GM12878 (cell line): ENCODE measurements around the gene DMPK. TPM values are rescaled to one million over a fixed set of nuclear protein-coding genes. Genes with fewer than 3 reads are reported as not detected.

ENCODE experiments used
- ATAC-seq: fragments of 200-7000 bp; cut with Tn5 transposase; 3 replicates; pipeline ENCODE4 v1.9.1; 2020; ENCODE audit warnings: mild to moderate bottlenecking, moderate library complexity
- BruUV-seq: library from RNA; stranded (reverse); fragments of 400-500 nt; replicated peaks from 2 replicates; lab custom pipeline; 2021; lab: Mats Ljungman, UMichigan
- CTCF ChIA-PET: fragments of 300-600 bp; sonication (Branson Sonifier 250); formaldehyde crosslinking; extraction: SDS; loops from one replicate; lab custom pipeline; 2021; ENCODE audit warnings: inconsistent platforms; lab: Yijun Ruan, JAX
- POLR2A ChIA-PET: fragments of 350-600 bp; formaldehyde crosslinking; extraction: SDS; loops from one replicate; lab custom pipeline; 2021; ENCODE audit warnings: inconsistent platforms; lab: Charles Lee
- RAD21 ChIA-PET: fragments of 300-600 bp; sonication (Branson Sonifier 250); formaldehyde crosslinking; loops from one replicate; lab custom pipeline; 2023; ENCODE audit warnings: antibody characterized with exemption; ENCODE audit not compliant: unreplicated experiment; lab: Charles Lee
- SMC1A ChIA-PET: fragments of 300-600 bp; sonication (Branson Sonifier 250); formaldehyde crosslinking; loops from one replicate; lab custom pipeline; 2023; ENCODE audit not compliant: unreplicated experiment, uncharacterized antibody; lab: Charles Lee
- DNase-seq: peaks from one replicate; pipeline ENCODE4 v3.0.0-alpha.2; 2011; ENCODE audit warnings: low read depth, low spot score
- FAIRE-seq: peaks from 3 replicates; lab custom pipeline; 2011; peaks lifted over from hg19 to GRCh38; lab: Jason Lieb, UNC
- H2AFZ ChIP-seq: 2 replicates; pipeline ENCODE4 v1.6.0; 2011; ENCODE audit warnings: low read depth, low read length, control low read depth; ENCODE audit not compliant: control insufficient read depth
- H3K27ac ChIP-seq: 2 replicates; pipeline ENCODE4 v1.5.1; 2011; ENCODE audit warnings: control low read depth; ENCODE audit not compliant: control insufficient read depth, insufficient read depth
- H3K27me3 ChIP-seq, 2 experiments: replicated peaks in 1 of 2; 2 replicates each; pipeline versions ENCODE4 v1.6.0 to v1.6.1; 2011; ENCODE audit warnings: low read length in 1 of 2; ENCODE audit not compliant: control insufficient read depth in 2 of 2, insufficient read depth in 2 of 2
- H3K36me3 ChIP-seq, 2 experiments: 2 replicates each; pipeline ENCODE4 v1.5.1; 2011; ENCODE audit warnings: low read length in 1 of 2; ENCODE audit not compliant: control insufficient read depth in 2 of 2, insufficient read depth in 2 of 2
- H3K4me1 ChIP-seq: 2 replicates; pipeline ENCODE4 v1.6.1; 2011; ENCODE audit warnings: mild to moderate bottlenecking, low read length, moderate library complexity, mixed read lengths; ENCODE audit not compliant: control insufficient read depth, insufficient read depth
- H3K4me2 ChIP-seq: 2 replicates; pipeline ENCODE4 v1.6.0; 2011; ENCODE audit warnings: control low read depth; ENCODE audit not compliant: control insufficient read depth, insufficient read depth
- H3K4me3 ChIP-seq: fragments of 200-600 bp; sonication (generic); 2 replicates; pipeline ENCODE4 v1.5.1; 2016
- H3K79me2 ChIP-seq: 2 replicates; pipeline ENCODE4 v1.6.0; 2011; ENCODE audit warnings: low read length; ENCODE audit not compliant: control insufficient read depth, insufficient read depth
- H3K9ac ChIP-seq: 2 replicates; pipeline ENCODE4 v1.8.0; 2011; ENCODE audit warnings: low read length, control low read depth, mixed read lengths; ENCODE audit not compliant: control insufficient read depth, insufficient read depth
- H3K9me3 ChIP-seq: replicated peaks from 3 replicates; pipeline ENCODE4 v1.5.1; 2011; ENCODE audit warnings: mild to moderate bottlenecking, low read length; ENCODE audit not compliant: control insufficient read depth, insufficient read depth
- H4K20me1 ChIP-seq: 2 replicates; pipeline ENCODE4 v1.6.0; 2011; ENCODE audit not compliant: control insufficient read depth, insufficient read depth
- CBFB ChIP-seq: IDR thresholded peaks from 2 replicates; pipeline ENCODE4 v1.6.1; 2016; ENCODE audit warnings: antibody characterized with exemption, low read depth
- ETV6 ChIP-seq, 2 experiments: fragments of 450-650 bp in 1 of 2; IDR thresholded peaks in 1 of 2; conservative IDR thresholded peaks in 1 of 2; 2 replicates each; pipeline ENCODE4 v1.6.1; 2014; ENCODE audit warnings: antibody characterized with exemption in 1 of 2, borderline replicate concordance in 1 of 2, low read depth in 1 of 2, mild to moderate bottlenecking in 1 of 2, moderate library complexity in 1 of 2
- MAX ChIP-seq: IDR thresholded peaks from 2 replicates; pipeline ENCODE4 v1.6.1; 2012; ENCODE audit warnings: low read depth, low read length, improper control_type of control experiment
- MYC ChIP-seq: IDR thresholded peaks from 2 replicates; pipeline ENCODE4 v1.6.1; 2011; ENCODE audit warnings: mild to moderate bottlenecking, low read length, moderate library complexity, inconsistent platforms; ENCODE audit not compliant: insufficient read depth, insufficient replicate concordance, insufficient read length, severe bottlenecking
- NBN ChIP-seq: fragments of 450-650 bp; IDR thresholded peaks from 2 replicates; pipeline ENCODE4 v1.6.1; 2016
- NR2C2 ChIP-seq: IDR thresholded peaks from 2 replicates; pipeline ENCODE4 v1.6.1; 2011; ENCODE audit warnings: borderline replicate concordance, low read depth; ENCODE audit not compliant: control insufficient read depth, insufficient read length
- RUNX3 ChIP-seq: IDR thresholded peaks from 2 replicates; pipeline ENCODE4 v1.6.1; 2012; ENCODE audit warnings: low read length, inconsistent platforms
- SIN3A ChIP-seq: IDR thresholded peaks from 2 replicates; pipeline ENCODE4 v1.6.1; 2012; ENCODE audit warnings: low read depth, low read length, improper control_type of control experiment
- SUZ12 ChIP-seq: fragments of 200-600 bp; sonication (generic); IDR thresholded peaks from one replicate; pipeline ENCODE4 v1.6.1; 2018; ENCODE audit warnings: antibody characterized with exemption, mild to moderate bottlenecking; ENCODE audit not compliant: unreplicated experiment
- TAF1 ChIP-seq: IDR thresholded peaks from 2 replicates; pipeline ENCODE4 v1.6.1; 2011; ENCODE audit warnings: mild to moderate bottlenecking, low read depth, low read length, borderline replicate concordance
- TCF12 ChIP-seq: IDR thresholded peaks from 2 replicates; pipeline ENCODE4 v1.6.1; 2011; ENCODE audit warnings: low read depth, mild to moderate bottlenecking, low read length
- TCF7 ChIP-seq: IDR thresholded peaks from 2 replicates; pipeline ENCODE4 v1.6.1; 2014; ENCODE audit warnings: antibody characterized with exemption, borderline replicate concordance
- USF2 ChIP-seq: IDR thresholded peaks from 2 replicates; pipeline ENCODE4 v1.6.1; 2011; ENCODE audit warnings: low read depth, low read length, improper control_type of control experiment, borderline replicate concordance
- YY1 ChIP-seq: IDR thresholded peaks from 2 replicates; pipeline ENCODE4 v1.6.1; 2011; ENCODE audit warnings: low read depth, mild to moderate bottlenecking, low read length
- ZBED1 ChIP-seq: IDR thresholded peaks from 2 replicates; pipeline ENCODE4 v1.6.1; 2016; ENCODE audit warnings: borderline replicate concordance
- ZNF274 ChIP-seq: IDR thresholded peaks from one replicate; pipeline ENCODE4 v1.8.0; 2011; ENCODE audit not compliant: insufficient read length, insufficient read depth
- ZSCAN29 ChIP-seq: fragments of 450-650 bp; IDR thresholded peaks from 2 replicates; pipeline ENCODE4 v1.6.1; 2017; ENCODE audit warnings: mild to moderate bottlenecking, moderate library complexity
- WGBS: methylation state at CpG from one replicate; pipeline ENCODE4 v1.1.6; 2016; ENCODE audit warnings: low lambda C conversion rate; ENCODE audit not compliant: insufficient replicate concordance, insufficient coverage; ENCODE audit errors: missing lambda C conversion rate; 5-methylcytosine and 5-hydroxymethylcytosine counted together
- in situ Hi-C: fragments of 300-500 bp; cut with MboI; formaldehyde crosslinking; loops from 9 replicates; pipeline ENCODE4 v1.14.3; 2018; ENCODE audit warnings: mixed read lengths
- intact Hi-C: fragments of 100-400 bp; cut with micrococcal nuclease; formaldehyde crosslinking; loops from one replicate; pipeline ENCODE4 v1.14.2; 2022; ENCODE audit not compliant: unreplicated experiment
- polyA plus RNA-seq, 11 experiments: library from polyadenylated mRNA; depleted of rRNA in 4 of 11; unstranded in 6 of 11; stranded (reverse) in 5 of 11; fragments of >200 nt; fragmentation: Nextera tagmentation in 4 of 11; fragmentation: Illumina TruSeq in 1 of 11; extraction: Ambion mirVana in 4 of 11; extraction: Trizol in 1 of 11; gene quantifications; 1 replicate in 1 of 11; 2 replicates in 10 of 11; pipeline versions ENCODE4 v1.2.1 to v1.2.3, GENCODE V29; 2011 to 2016; ENCODE audit warnings: inconsistent platforms in 2 of 11, missing spikeins in 2 of 11, low read depth in 1 of 11
- total RNA-seq, 4 experiments: library from RNA; depleted of rRNA in 3 of 4; stranded (reverse); fragments of >200 nt in 3 of 4; fragmentation: Illumina TruSeq in 1 of 4; extraction: Trizol in 1 of 4; gene quantifications; 2 replicates each; pipeline versions ENCODE4 v1.2.1 to v1.2.3, GENCODE V29; 2013 to 2021
- TF ChIP-seq, protein P1 (sequence below): IDR thresholded peaks from 2 replicates; pipeline ENCODE4 v1.6.1; 2012; ENCODE audit warnings: improper control_type of control experiment, low read depth, low read length; ENCODE audit not compliant: insufficient replicate concordance
- TF ChIP-seq, protein P2 (sequence below): IDR thresholded peaks from 2 replicates; pipeline ENCODE4 v1.6.1; 2012; ENCODE audit warnings: low read length, inconsistent platforms

DMPK gene
- total and polyA plus RNA-seq, 10 of the 15 experiments (the other 5 are each of a cell fraction or from before 2014, with no cell fraction given), result 0.60 to 33.6 (median 5.2) TPM

DNA sequence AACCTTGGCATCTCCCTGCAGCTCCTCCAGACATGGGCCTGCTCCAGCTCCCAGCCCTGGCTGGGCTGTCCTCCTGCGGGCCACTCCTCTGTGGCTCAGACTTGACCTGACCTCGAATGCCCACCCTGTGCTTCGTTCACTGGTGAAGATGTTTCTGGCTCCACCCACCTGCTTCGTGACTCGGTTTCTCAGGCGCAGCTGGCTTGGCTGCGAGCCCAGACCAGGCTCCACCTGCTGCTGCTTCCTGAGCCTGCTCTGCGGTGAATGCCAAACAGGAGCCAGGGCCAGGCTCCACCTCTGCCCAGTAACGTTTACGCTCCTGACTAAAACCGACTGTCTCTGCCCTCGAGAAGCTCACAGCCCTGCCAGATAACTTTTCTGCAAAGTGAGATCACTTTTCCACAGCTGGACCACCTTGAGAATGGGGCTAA lies 41.8 kb upstream of the DMPK start:
- H3K27ac ChIP-seq, result no peak overlapping the region
- FAIRE-seq (no peak), ATAC-seq (no peak), DNase-seq (no peak)
- H3K27me3 ChIP-seq, result no peaks in the 10 kb centered on the region
- intact Hi-C loops, result no loop called here
- POLR2A ChIA-PET, result interaction anchor here (0.6 kb wide), 1 partner anchor 69 kb away, joined by 7 read pairs; no protein-coding TSS in a partner anchor
- SMC1A ChIA-PET, result no interaction called here
- CTCF ChIA-PET, result no interaction called here
- BruUV-seq, result TSS peak; percentile 39
- no peak overlapping the region for H3K4me2 ChIP-seq
- no peaks in the 10 kb centered on the region for H3K79me2 ChIP-seq
- no peaks in the 10 kb centered on the region for H4K20me1 ChIP-seq
- no peak overlapping the region for H3K9ac ChIP-seq
- no peak overlapping the region for H2AFZ ChIP-seq
- peaks cover 22 to 47% of the 10 kb centered on the region in 2 experiments for H3K36me3 ChIP-seq
- no peaks in the 10 kb centered on the region for H3K9me3 ChIP-seq
- in situ Hi-C loops, result no loop called here
- RAD21 ChIA-PET, result no interaction called here
- WGBS, result 74% methylated on average over 11 of the region's 12 CpGs
- H3K4me3 ChIP-seq, result no peak overlapping the region
- H3K4me1 ChIP-seq, result no peaks in the 10 kb centered on the region; the same call in 1 of the 2 replicates
- TF ChIP-seq TCF12, result no peak
- no peak for TF ChIP-seq TAF1
- no peak for TF ChIP-seq MYC
- TF ChIP-seq, protein P1, sequence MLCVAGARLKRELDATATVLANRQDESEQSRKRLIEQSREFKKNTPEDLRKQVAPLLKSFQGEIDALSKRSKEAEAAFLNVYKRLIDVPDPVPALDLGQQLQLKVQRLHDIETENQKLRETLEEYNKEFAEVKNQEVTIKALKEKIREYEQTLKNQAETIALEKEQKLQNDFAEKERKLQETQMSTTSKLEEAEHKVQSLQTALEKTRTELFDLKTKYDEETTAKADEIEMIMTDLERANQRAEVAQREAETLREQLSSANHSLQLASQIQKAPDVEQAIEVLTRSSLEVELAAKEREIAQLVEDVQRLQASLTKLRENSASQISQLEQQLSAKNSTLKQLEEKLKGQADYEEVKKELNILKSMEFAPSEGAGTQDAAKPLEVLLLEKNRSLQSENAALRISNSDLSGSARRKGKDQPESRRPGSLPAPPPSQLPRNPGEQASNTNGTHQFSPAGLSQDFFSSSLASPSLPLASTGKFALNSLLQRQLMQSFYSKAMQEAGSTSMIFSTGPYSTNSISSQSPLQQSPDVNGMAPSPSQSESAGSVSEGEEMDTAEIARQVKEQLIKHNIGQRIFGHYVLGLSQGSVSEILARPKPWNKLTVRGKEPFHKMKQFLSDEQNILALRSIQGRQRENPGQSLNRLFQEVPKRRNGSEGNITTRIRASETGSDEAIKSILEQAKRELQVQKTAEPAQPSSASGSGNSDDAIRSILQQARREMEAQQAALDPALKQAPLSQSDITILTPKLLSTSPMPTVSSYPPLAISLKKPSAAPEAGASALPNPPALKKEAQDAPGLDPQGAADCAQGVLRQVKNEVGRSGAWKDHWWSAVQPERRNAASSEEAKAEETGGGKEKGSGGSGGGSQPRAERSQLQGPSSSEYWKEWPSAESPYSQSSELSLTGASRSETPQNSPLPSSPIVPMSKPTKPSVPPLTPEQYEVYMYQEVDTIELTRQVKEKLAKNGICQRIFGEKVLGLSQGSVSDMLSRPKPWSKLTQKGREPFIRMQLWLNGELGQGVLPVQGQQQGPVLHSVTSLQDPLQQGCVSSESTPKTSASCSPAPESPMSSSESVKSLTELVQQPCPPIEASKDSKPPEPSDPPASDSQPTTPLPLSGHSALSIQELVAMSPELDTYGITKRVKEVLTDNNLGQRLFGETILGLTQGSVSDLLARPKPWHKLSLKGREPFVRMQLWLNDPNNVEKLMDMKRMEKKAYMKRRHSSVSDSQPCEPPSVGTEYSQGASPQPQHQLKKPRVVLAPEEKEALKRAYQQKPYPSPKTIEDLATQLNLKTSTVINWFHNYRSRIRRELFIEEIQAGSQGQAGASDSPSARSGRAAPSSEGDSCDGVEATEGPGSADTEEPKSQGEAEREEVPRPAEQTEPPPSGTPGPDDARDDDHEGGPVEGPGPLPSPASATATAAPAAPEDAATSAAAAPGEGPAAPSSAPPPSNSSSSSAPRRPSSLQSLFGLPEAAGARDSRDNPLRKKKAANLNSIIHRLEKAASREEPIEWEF, result no peak
- no peak for TF ChIP-seq NBN
- TF ChIP-seq ZSCAN29, result no peak
- no peak for TF ChIP-seq SIN3A
- no peak for TF ChIP-seq NR2C2
- TF ChIP-seq TCF7, result no peak
- TF ChIP-seq MAX, result no peak
- no peak for TF ChIP-seq CBFB
- TF ChIP-seq SUZ12, result no peak
- TF ChIP-seq ZBED1, result no peak
- TF ChIP-seq ETV6 (conservative IDR thresholded peaks at IDR 0.05 in 1 of 2, IDR thresholded peaks at IDR 0.05 in 1 of 2; ENCODE audit: borderline replicate concordance in 1 of 2, low read depth in 1 of 2), result no peak
- no peak for TF ChIP-seq ZNF274
- no peak for TF ChIP-seq USF2
- TF ChIP-seq YY1, result no peak
- TF ChIP-seq, protein P2, sequence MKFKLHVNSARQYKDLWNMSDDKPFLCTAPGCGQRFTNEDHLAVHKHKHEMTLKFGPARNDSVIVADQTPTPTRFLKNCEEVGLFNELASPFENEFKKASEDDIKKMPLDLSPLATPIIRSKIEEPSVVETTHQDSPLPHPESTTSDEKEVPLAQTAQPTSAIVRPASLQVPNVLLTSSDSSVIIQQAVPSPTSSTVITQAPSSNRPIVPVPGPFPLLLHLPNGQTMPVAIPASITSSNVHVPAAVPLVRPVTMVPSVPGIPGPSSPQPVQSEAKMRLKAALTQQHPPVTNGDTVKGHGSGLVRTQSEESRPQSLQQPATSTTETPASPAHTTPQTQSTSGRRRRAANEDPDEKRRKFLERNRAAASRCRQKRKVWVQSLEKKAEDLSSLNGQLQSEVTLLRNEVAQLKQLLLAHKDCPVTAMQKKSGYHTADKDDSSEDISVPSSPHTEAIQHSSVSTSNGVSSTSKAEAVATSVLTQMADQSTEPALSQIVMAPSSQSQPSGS, result no peak
- no peak for TF ChIP-seq RUNX3
